DMS153 (cell line): ENCODE results near the gene RPLP1.

Experiments
- DNase-seq: peaks from one replicate; lab custom pipeline; 2025; lab: John Stamatoyannopoulos, UW

RPLP1 gene

DNA sequence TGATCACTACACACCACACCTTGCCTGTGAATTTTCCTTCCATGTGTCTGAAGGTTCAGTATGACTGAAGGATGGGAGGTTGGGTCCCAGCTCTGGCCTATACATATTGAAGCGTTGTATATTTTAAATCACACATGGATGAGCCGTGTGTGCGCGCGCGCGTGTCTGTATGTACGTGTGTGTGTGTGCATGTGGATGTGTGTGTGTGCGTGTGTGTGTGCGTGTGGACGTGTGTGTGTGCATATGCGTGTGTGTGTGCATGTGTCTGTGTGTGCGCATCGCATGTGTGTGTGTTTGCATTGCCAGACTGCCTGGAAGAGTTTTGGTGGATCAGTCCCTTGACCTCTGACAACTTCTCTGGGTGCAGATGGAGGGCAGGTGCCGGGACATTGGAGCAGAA, 45.7 kb downstream of the RPLP1 start:
- DNase-seq = no peak

- DNase-seq = no peak
Observed at GRCh38 chr15:69498987-69499386, 46.4 kb downstream of the RPLP1 start.

- DNase-seq = no peak
Observed at GRCh38 chr15:69499521-69500211, 47.0 kb downstream of the RPLP1 start.

GRCh38 chr15:69500339-69500738, 47.7 kb downstream of the RPLP1 start:
- no peak for DNase-seq

- DNase-seq = no peak
Observed at GRCh38 chr15:69501456-69501855, 48.8 kb downstream of the RPLP1 start.

GRCh38 chr15:69502470-69503045, 49.9 kb downstream of the RPLP1 start:
- no peak for DNase-seq

DNA sequence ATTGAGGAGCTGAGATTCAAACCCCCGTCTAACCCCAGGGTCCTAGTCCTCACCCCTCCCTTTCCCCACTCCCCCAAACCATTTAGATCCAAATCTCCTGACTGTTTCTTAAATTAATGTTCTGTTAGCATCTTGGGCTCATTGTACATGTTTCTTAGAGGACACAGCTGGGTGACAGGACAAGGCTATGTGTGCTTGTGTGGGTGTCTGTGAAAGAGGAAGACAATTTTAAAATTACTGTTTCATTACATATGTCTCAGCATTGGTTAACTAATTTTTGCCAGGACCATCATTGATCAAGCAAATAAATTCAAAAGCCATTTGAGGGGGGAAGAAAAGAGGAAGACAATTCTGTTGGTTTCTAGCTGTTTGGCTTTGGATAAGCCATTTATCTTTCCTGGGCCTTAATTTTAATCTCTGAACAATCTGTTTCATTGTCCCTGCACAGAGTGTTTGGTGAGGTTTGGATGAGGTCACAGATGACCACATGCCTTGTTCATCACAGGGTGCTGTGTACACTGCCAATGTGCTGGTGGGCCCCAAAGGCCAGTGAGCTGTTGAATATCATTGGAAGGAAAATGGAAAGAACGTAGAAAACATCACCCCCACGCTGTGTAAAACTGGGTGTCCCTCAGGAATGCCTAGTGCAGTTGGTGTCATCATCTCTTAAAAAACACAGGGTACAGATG, 51.9 kb downstream of the RPLP1 start:
- no peak for DNase-seq
